Astrocyte of the spinal cord (primary cell): ENCODE data around the gene ALK.

Experiments used
- DNase-seq: peaks from one replicate; pipeline ENCODE4 v3.0.0; 2011; ENCODE audit warnings: low read depth, low spot score
- H3K4me3 ChIP-seq: 2 replicates; pipeline ENCODE4 v1.5.1; 2011; ENCODE audit warnings: low read depth, mild to moderate bottlenecking, low read length, moderate library complexity
- CTCF ChIP-seq: IDR thresholded peaks from 2 replicates; pipeline ENCODE4 v1.5.1; 2012; ENCODE audit warnings: low read depth, mild to moderate bottlenecking, low read length, inconsistent platforms
- in situ Hi-C: cut with HindIII; loops from 2 replicates; pipeline ENCODE4 v1.10.0; 2017; ENCODE audit warnings: low sequenced_read_pairs

The ALK gene

GRCh38 chr2:29361231-29361630, 560.2 kb downstream of the ALK start:
- DNase-seq = peak; percentile 1
- no peak overlapping the region for H3K4me3 ChIP-seq
- in situ Hi-C loops = no loop called here
- TF ChIP-seq CTCF = no peak

GRCh38 chr2:29360016-29360784, 561.2 kb downstream of the ALK start:
- DNase-seq = no peak
- no peak overlapping the region for H3K4me3 ChIP-seq
- in situ Hi-C loops = no loop called here
- no peak for TF ChIP-seq CTCF

GRCh38 chr2:29353403-29353991, 567.9 kb downstream of the ALK start:
- TF ChIP-seq CTCF = no peak

GRCh38 chr2:29351916-29352591, 569.3 kb downstream of the ALK start:
- TF ChIP-seq CTCF = no peak
- DNase-seq = no peak
- in situ Hi-C loops = no loop called here
- no peak overlapping the region for H3K4me3 ChIP-seq

More at GRCh38 chr2:29353403-29353991, 567.9 kb downstream of the ALK start:
- in situ Hi-C loops = no loop called here
- DNase-seq = no peak
- no peak overlapping the region for H3K4me3 ChIP-seq

GRCh38 chr2:29351248-29351647, 570.1 kb downstream of the ALK start:
- in situ Hi-C loops = no loop called here
- DNase-seq = no peak
- no peak for TF ChIP-seq CTCF
- H3K4me3 ChIP-seq = no peak overlapping the region

- no peak for TF ChIP-seq CTCF
- no peak for DNase-seq
- in situ Hi-C loops = no loop called here
- H3K4me3 ChIP-seq = no peak overlapping the region
These were observed 571.9 kb downstream of the ALK start for GRCh38 chr2:29349316-29350030.
